GM12892 (cell line): ENCODE data around the gene ULK4.
"Not testable (repeated sequence)": the region's sequence is repeated elsewhere in the genome, so short reads cannot be mapped to it uniquely, and the experiment has no call there.

ENCODE experiments used
- POLR2A ChIP-seq: IDR thresholded peaks from 2 replicates; pipeline ENCODE4 v1.6.1; 2011; ENCODE audit warnings: low read depth, low read length, control low read depth
- POLR2AphosphoS5 ChIP-seq: IDR thresholded peaks from 2 replicates; pipeline ENCODE4 v1.6.1; 2011; ENCODE audit warnings: low read depth, low read length, control low read depth

DNA sequence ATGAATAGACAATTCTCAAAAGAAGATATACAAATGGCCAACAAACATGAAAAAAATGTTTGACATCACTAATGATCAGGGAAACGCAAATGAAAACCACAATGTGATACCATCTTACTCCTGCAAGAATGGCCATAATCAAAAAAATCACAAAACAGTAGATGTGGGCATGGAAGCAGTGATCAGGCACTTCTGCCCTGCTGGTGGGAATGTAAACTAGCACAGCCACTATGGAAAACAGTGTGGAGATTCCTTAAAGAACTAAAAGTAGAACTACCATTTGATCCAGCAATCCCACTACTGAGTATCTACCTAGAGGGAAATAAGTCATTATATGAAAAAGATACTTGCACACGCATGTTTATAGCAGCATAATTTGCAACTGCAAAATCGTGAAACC lies 677.0 kb downstream of the ULK4 start:
- TF ChIP-seq POLR2A, POLR2AphosphoS5: not testable (repeated sequence)
